AG04450 (cell line): Measurements from ENCODE around the gene ADAMTSL2. TPM values are rescaled to one million over a fixed set of nuclear protein-coding genes. Genes with fewer than 3 reads are reported as not detected.

Experiments
- CTCF ChIA-PET: fragments of 300-600, 350-600 bp; formaldehyde crosslinking; extraction: SDS; loops from one replicate; lab custom pipeline; 2022; ENCODE audit warnings: antibody characterized with exemption, inconsistent platforms; lab: Charles Lee
- POLR2A ChIA-PET: fragments of 350-600 bp; formaldehyde crosslinking; extraction: SDS; loops from one replicate; lab custom pipeline; 2021; ENCODE audit warnings: antibody characterized with exemption, inconsistent platforms; lab: Yijun Ruan, JAX
- DNase-seq: peaks from one replicate; pipeline ENCODE4 v3.0.0-alpha.2; 2011; ENCODE audit warnings: low read depth, low spot score
- H3K27ac ChIP-seq: one replicate; pipeline ENCODE4 v1.5.1; 2012; ENCODE audit warnings: low read depth, low read length, control low read depth
- H3K27me3 ChIP-seq: one replicate; pipeline ENCODE4 v1.6.0; 2012; ENCODE audit warnings: low read length; ENCODE audit not compliant: control insufficient read depth, insufficient read depth
- H3K4me3 ChIP-seq: 2 replicates; pipeline ENCODE4 v1.5.1; 2011; ENCODE audit warnings: mild to moderate bottlenecking, low read depth, low read length, control low read depth
- H3K9me3 ChIP-seq: 2 replicates; pipeline ENCODE4 v1.5.1; 2012; ENCODE audit warnings: low read length; ENCODE audit not compliant: control insufficient read depth, insufficient read depth
- CTCF ChIP-seq: IDR thresholded peaks from 2 replicates; pipeline ENCODE4 v1.5.1; 2011; ENCODE audit warnings: low read depth, low read length, control low read depth, inconsistent platforms
- polyA plus RNA-seq: library from polyadenylated mRNA; depleted of rRNA; stranded (reverse); fragments of >200 nt; gene quantifications from 2 replicates; pipeline ENCODE4 v1.2.3, GENCODE V29; 2011

ADAMTSL2 gene
- polyA plus RNA-seq, 1 experiment, result not detected

- ChIA-PET POLR2A (no interaction called here), CTCF (no interaction called here)
- TF ChIP-seq CTCF, result no peak
- peaks cover 24% of the 10 kb centered on the region for H3K27me3 ChIP-seq
- no peak overlapping the region for H3K27ac ChIP-seq
- H3K4me3 ChIP-seq, result no peak overlapping the region
- no peaks in the 10 kb centered on the region; the same call in 1 of the 2 replicates for H3K9me3 ChIP-seq
- DNase-seq, result no peak
These were observed 31.9 kb downstream of the ADAMTSL2 start for GRCh38 chr9:133566382-133566781.

GRCh38 chr9:133566817-133567216 lies 32.3 kb downstream of the ADAMTSL2 start:
- DNase-seq, result no peak
- no peaks in the 10 kb centered on the region; the same call in 1 of the 2 replicates for H3K9me3 ChIP-seq
- H3K27me3 ChIP-seq, result peaks cover 28% of the 10 kb centered on the region
- no peak overlapping the region for H3K4me3 ChIP-seq
- TF ChIP-seq CTCF, result no peak
- H3K27ac ChIP-seq, result no peak overlapping the region
- POLR2A ChIA-PET, result no interaction called here
- CTCF ChIA-PET, result no interaction called here

GRCh38 chr9:133568186-133568585 lies 33.7 kb downstream of the ADAMTSL2 start:
- Histone ChIP-seq H3K27me3 (peaks cover 36% of the 10 kb centered on the region), H3K27ac (no peak overlapping the region), H3K4me3 (no peak overlapping the region), H3K9me3 (no peaks in the 10 kb centered on the region; the same call in 1 of the 2 replicates)
- POLR2A ChIA-PET, result no interaction called here
- DNase-seq, result no peak
- TF ChIP-seq CTCF, result no peak
- CTCF ChIA-PET, result no interaction called here

GRCh38 chr9:133569121-133569785 lies 34.7 kb downstream of the ADAMTSL2 start:
- TF ChIP-seq CTCF, result no peak
- CTCF ChIA-PET, result no interaction called here
- no peak overlapping the region for H3K4me3 ChIP-seq
- no peak overlapping the region for H3K27ac ChIP-seq
- POLR2A ChIA-PET, result no interaction called here
- no peak for DNase-seq
- H3K27me3 ChIP-seq, result peaks cover 35% of the 10 kb centered on the region
- H3K9me3 ChIP-seq, result no peaks in the 10 kb centered on the region; the same call in 1 of the 2 replicates

GRCh38 chr9:133569891-133570690 lies 35.6 kb downstream of the ADAMTSL2 start:
- TF ChIP-seq CTCF, result no peak
- ChIA-PET CTCF (no interaction called here), POLR2A (no interaction called here)
- Histone ChIP-seq H3K4me3 (no peak overlapping the region), H3K9me3 (no peaks in the 10 kb centered on the region; the same call in 1 of the 2 replicates), H3K27ac (no peak overlapping the region), H3K27me3 (peaks cover 31% of the 10 kb centered on the region)
- no peak for DNase-seq
